ENCODE data around the gene LEMD2.

The LEMD2 gene

DNA sequence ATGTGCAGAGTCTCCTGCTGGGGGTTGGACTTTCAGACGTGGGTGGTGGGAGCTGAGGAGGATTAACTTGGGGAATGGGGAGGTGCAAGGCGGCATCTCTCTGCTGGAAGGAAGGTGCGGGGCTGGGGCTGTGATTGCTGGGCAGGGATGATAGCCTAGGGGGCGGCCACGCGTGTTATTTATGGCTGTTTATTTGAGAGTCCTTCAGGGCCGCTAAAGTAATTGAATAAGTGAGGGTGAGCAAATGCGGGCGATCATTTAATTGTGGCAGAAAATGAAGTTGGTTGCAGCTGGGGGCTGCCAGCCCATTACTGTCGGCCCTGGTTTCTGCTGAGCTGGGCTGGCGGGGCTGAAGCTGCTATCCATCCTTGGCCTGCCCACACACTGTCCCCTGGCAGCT is 34.7 kb downstream of the LEMD2 start:
- DNase-seq, result no peak

DNA sequence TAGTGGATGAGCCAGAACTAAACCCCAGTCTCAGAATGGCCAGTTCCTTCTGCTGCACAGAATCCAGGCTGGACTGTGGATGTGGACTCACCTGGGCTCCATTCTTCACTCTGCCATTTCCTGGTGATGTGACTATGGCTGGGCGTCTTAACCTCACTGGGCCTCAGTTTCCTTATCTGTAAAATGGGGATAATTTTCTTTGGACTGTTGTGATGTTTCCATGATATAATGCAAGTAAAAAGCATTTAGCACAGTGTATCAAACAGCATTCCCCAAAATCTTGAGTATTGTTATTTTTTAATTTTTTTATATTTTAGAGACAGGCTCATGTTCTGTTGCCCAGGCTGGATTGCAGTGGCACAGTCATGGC is 36.3 kb downstream of the LEMD2 start:
- DNase-seq, result no peak

GRCh38 chr6:33751771-33752645 is 36.9 kb downstream of the LEMD2 start:
- no peak for DNase-seq

DNA sequence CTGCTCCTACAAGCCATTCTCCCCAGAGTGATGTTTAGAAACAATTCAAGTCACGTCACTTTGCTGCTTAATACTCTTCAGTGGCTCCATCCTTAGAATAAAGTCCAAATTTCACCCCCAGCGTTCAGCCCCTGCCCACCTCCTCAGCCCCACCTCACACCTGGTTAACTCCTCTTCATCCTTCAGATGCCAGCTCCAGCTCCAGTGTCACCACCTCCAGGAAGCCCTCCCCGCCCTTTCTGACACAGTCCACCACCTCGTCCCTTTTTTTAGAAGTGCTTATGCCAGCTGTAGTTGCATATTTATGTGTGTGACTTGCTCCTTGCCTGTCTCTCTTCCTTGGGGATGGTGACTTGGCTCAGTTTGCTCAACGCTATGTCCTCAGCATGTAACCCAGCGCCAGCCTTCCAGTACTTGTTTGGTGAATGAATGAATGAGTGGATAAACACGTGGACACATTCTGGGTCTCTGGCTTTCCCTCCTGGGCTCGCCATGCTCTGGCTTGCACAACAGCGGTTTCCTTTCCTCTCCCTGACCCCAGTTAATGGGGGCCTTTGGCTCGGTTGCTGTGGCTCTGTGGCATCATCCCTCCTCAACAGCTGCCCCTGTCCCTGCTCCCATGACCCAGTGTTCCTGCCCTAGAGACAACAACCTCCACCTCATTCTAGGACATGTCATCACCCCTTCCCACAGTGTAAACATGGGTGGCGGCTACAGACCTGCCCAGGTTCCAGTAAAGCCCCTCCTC is 38.5 kb downstream of the LEMD2 start:
- DNase-seq, result no peak

DNA sequence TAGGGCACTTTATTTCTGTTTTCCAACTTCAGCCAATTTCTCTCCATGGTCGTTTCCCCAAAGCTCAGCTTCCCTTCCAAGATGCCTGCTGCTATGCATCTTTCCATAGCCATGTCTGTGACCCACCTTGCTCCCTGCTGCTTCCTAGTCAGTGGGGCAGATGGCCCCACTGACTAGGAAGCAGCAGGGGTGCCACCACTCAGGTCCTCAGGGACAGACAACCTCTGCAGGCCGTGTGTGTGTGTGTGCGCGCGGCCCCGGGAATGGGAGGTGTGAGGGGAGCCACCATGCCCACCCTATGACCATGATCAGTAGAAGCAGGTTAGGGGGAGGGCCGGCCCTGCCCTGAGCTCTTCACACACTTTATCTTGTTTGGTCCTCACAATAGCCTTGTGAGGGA is 39.5 kb downstream of the LEMD2 start:
- DNase-seq, result no peak

DNA sequence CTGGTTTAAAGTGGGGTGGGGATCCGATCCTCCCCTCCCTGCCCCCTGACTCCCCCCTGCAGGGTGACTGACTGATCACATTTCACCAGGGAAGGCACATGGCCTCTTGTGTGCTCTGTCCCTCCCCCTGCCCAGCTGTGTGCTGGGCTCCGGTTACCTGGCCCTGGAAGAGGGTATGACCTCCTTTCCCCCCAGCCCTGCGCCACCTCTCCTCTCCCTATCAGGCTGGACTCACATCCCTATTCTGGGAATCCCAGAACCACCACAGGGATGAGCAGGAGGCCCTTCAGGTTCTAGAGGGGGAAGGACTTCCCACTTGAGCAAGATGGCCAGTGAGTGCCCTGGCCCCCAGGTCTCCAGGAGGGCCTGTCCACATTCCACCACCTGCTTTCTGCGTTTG is 40.1 kb downstream of the LEMD2 start:
- DNase-seq, result no peak

- no peak for DNase-seq
Observed at GRCh38 chr6:33747823-33748222, 41.1 kb downstream of the LEMD2 start.

- no peak for DNase-seq
Observed at GRCh38 chr6:33746651-33747100, 42.3 kb downstream of the LEMD2 start, which contains the start of gene IP6K3. Gene IP6K3, minus strand, starts transcription at chr6:33746905. Its CDS starts 11,429 bp downstream, at chr6:33735476.

- DNase-seq, result peak; percentile 86
Observed at GRCh38 chr6:33746036-33746600, 42.8 kb downstream of the LEMD2 start.

- DNase-seq, result no peak
Observed at GRCh38 chr6:33745548-33745947, 43.4 kb downstream of the LEMD2 start.

DNA sequence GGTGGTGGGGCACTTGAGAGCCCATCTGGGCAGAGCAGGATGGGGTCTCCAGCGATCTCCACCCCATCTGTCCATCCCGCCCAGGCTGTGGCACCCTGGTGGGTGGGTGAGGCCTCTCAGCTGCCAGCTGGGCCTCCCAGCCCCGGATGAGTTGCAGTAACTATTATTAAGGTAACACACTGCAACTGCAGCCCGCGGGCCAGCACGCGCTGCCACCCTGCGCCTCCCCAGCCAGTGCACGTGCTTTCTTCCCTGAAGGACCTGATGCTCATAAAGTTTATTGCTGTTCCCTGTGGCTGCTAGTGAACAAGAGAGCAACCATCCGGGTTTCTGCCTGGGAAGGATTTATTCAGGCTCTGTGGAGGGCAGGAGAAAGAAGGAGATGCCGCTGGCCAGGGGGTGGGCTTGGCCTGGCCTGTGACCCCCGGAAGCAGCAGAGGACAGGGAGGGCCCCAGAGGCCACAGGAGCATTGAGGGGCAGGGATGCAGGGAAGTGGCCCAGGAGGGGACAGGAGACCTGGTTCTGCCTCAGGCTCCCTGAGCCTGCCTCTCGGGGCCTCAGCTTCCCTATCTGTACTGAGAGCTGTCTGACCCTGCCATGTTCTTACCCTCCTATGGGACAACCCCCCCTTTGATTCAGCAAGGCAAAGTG is 43.9 kb downstream of the LEMD2 start:
- DNase-seq, result peak; percentile 53

GRCh38 chr6:33744001-33744848 is 44.7 kb downstream of the LEMD2 start:
- DNase-seq, result peak; percentile 94

- no peak for DNase-seq
Observed at GRCh38 chr6:33742837-33743236, 46.1 kb downstream of the LEMD2 start.

- no peak for DNase-seq
Observed at GRCh38 chr6:33742092-33742491, 46.8 kb downstream of the LEMD2 start.

DNA sequence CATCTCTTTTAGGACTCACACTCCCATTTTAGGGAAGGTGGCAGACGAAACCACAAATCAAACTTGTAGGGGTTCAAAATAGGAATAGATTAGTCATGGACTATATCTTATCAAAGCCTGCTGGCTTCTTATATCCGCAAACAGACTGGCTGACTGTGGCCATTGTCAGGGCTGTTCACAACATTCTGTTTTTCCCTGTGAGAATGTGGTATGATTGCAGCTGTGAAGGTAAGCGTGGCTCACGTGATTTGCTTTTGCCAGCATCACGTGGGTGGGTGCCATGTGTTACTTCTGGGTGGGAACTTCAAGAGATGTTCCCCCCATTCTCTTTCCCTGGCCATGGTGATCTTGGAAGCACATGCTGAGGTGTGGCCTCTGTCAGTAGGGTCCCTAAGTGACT is 48.1 kb downstream of the LEMD2 start:
- no peak for DNase-seq

DNA sequence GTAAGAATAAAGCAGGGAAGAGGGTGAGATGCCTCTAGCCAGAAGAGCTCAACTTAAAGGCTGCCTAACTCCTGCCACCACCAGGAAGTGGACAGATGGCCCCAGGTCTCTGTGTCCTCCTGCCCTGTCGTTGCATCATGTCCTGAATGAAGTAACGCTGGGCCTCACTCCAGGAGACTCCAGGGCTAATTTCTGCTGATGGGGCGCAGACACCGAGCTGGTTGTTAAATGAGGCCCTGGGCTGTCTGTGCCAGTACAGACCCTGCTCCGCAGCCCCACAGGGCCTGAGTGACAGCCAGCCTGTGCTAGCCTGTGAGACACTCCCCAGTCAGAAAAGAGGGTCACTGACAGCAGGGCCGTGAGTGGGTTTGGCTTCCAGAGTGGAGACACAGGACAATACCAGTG is 48.7 kb downstream of the LEMD2 start:
- no peak for DNase-seq

GRCh38 chr6:33739571-33739970 is 49.4 kb downstream of the LEMD2 start:
- DNase-seq, result no peak

DNA sequence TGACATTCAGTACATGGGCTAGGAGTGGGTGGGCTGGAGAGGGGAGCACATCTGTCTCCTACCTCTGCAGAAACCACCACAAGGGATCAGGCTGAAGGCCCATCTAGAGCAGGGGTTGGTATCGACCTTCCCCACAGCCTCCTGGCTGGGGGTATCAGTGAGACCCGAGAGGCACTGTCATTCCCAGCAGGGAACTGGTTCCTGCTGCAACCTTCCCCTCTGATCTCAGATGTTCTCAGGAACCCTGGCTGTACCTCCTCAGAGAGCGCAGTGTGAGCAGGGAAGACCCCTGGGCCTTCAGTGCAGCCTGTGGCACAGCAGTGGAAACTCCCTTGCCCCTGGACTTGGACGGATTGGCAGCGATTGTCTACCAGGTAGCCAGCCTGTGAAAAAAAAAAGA is 50.1 kb downstream of the LEMD2 start:
- DNase-seq, result no peak

GRCh38 chr6:33738153-33738552 is 50.8 kb downstream of the LEMD2 start:
- no peak for DNase-seq

DNA sequence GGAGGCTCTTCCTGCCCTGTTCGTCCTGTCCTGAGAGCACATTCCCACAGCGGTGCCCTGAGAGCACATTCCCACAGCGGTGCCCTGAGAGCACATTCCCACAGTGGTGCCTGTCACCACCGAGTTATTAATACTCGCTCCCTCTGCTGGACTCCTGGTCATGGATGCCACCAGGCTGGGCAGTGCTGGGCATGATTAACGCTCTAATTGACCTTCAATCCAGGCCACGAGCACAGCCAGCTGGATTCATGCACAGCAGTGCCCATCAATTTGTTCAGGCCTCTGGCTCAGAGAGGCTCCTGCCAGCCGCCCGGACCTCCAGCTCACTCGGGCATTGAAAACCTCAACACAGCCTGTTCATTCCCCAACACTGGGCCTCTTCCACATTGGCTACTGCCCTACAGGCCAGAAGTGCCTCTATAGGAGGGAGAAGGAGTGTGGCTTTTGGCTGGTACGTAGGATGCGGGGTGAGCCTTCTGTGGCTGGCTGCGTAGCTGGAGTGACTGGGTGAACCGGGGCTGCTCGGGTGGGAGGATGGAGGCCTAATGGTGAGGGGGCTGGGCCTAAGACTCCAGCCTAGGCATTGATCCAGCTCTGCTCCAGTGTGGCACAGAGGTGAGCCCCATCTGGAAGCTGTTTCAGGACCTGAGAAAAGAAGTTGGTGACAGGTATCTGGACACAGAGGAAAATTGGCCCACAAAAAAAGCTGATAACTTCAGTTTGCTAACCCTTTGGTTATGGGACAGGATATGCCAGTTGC is 51.5 kb downstream of the LEMD2 start:
- DNase-seq, result no peak

GRCh38 chr6:33735216-33735615 is 53.7 kb downstream of the LEMD2 start:
- DNase-seq, result no peak

- DNase-seq, result no peak
Observed at GRCh38 chr6:33733709-33734007, 55.3 kb downstream of the LEMD2 start.

Measured in NCI-H82 (cell line).